Gastroesophageal sphincter (tissue), 4 donors: Measurements from ENCODE around the gene HNRNPDL. TPM values are rescaled to one million over a fixed set of nuclear protein-coding genes. Genes with fewer than 3 reads are reported as not detected.

ENCODE experiments used
- ATAC-seq: fragments of 150-250 bp; one replicate; pipeline ENCODE4 v1.9.1; 2016; ENCODE audit warnings: mild to moderate bottlenecking, moderate library complexity
- H3K27ac ChIP-seq, 4 donors: fragments of 200-600 bp; sonication (generic) in 3 of 4; 1 replicate in 3 of 4; 2 replicates in 1 of 4; pipeline ENCODE4 v1.5.1; 2016 to 2019
- H3K27me3 ChIP-seq: fragments of 200-600 bp; sonication (generic); one replicate; pipeline ENCODE4 v1.5.1; 2019
- H3K36me3 ChIP-seq, 2 donors: fragments of 200-600 bp; sonication (generic); one replicate each; pipeline ENCODE4 v1.5.1; 2019; ENCODE audit warnings: control low read depth in 1 of 2
- H3K4me1 ChIP-seq, 3 donors: fragments of 200-600 bp; sonication (generic); 1 replicate in 2 of 3; 2 replicates in 1 of 3; pipeline ENCODE4 v1.5.1; 2016 to 2019; ENCODE audit warnings: control low read depth in 2 of 3
- H3K4me3 ChIP-seq, 2 donors: fragments of 200-600 bp; sonication (generic); one replicate each; pipeline ENCODE4 v1.5.1; 2019; ENCODE audit warnings: mild to moderate bottlenecking in 1 of 2, moderate library complexity in 1 of 2
- H3K9me3 ChIP-seq, 3 donors: fragments of 200-600 bp; sonication (generic); one replicate each; pipeline ENCODE4 v1.5.1; 2017 to 2019; ENCODE audit warnings: control low read depth in 2 of 3
- EP300 ChIP-seq: sonication (generic); formaldehyde crosslinking; IDR thresholded peaks from one replicate; pipeline ENCODE4 v1.6.1; 2017; ENCODE audit warnings: antibody characterized with exemption, mild to moderate bottlenecking
- POLR2A ChIP-seq, 2 donors: fragments of 450-650 bp; IDR thresholded peaks; one replicate each; pipeline ENCODE4 v1.6.1; 2017; ENCODE audit warnings: antibody characterized with exemption in 2 of 2, mild to moderate bottlenecking in 2 of 2, moderate library complexity in 1 of 2
- POLR2AphosphoS5 ChIP-seq: sonication (generic); formaldehyde crosslinking; IDR thresholded peaks from one replicate; pipeline ENCODE4 v1.6.1; 2017; ENCODE audit warnings: antibody characterized with exemption
- WGBS, 2 donors: methylation state at CpG; one replicate each; pipeline ENCODE4 v1.1.5; 2018; ENCODE audit warnings: low coverage in 1 of 2; 5-methylcytosine and 5-hydroxymethylcytosine counted together
- total RNA-seq, 4 donors: library from RNA; depleted of rRNA; stranded (reverse); fragments of >200 nt; gene quantifications; one replicate each; pipeline ENCODE4 v1.1.0, GENCODE V29; 2016
- TF ChIP-seq, protein P1 (sequence below), 4 experiments: fragments of 200-600 bp in 2 of 4; fragments of 450-650 bp in 2 of 4; sonication (generic) in 1 of 4; IDR thresholded peaks; one replicate each; pipeline ENCODE4 v1.5.1; 2017 to 2019; ENCODE audit warnings: antibody characterized with exemption in 4 of 4, mild to moderate bottlenecking in 2 of 4, moderate library complexity in 2 of 4

The HNRNPDL gene
- total RNA-seq, 4 donors from 2014 or later, result 140 to 226 (median 195) TPM

DNA sequence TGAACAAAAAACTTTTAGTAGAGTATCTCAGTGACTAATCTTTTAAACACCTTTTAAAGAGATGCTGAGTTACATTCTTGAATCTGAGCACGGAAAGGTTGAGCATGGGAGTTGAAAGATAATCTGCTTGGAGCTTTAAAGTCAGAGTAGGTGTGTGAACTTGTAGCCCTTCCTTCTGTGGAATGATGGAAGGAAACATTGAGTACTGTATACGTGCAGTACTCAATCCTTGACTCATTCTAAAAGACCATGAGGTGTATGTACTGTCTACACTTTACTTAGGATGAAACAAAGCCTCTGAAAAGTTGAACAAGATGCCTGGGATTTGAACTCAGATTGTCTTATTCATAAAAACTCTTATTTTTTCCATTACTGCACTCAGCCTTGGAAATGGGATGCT lies 3.5 kb upstream of the HNRNPDL start:
- ATAC-seq, result no peak
- Histone ChIP-seq H3K9me3 (no peaks in the 10 kb centered on the region), H3K27me3 (no peaks in the 10 kb centered on the region), H3K36me3 (peaks cover 0 to 7% of the 10 kb centered on the region in 2 donors), H3K4me1 (peaks cover 0 to 19% (median 2%) of the 10 kb centered on the region in 3 donors), H3K27ac (no peak overlapping the region), H3K4me3 (no peak overlapping the region)
- 61 to 74% methylated on average over 2 of the region's 2 CpGs for WGBS, 2 donors
- TF ChIP-seq POLR2A (IDR thresholded peaks at IDR 0.05) (no peak), POLR2AphosphoS5 (no peak), EP300 (no peak)
- TF ChIP-seq, protein P1, sequence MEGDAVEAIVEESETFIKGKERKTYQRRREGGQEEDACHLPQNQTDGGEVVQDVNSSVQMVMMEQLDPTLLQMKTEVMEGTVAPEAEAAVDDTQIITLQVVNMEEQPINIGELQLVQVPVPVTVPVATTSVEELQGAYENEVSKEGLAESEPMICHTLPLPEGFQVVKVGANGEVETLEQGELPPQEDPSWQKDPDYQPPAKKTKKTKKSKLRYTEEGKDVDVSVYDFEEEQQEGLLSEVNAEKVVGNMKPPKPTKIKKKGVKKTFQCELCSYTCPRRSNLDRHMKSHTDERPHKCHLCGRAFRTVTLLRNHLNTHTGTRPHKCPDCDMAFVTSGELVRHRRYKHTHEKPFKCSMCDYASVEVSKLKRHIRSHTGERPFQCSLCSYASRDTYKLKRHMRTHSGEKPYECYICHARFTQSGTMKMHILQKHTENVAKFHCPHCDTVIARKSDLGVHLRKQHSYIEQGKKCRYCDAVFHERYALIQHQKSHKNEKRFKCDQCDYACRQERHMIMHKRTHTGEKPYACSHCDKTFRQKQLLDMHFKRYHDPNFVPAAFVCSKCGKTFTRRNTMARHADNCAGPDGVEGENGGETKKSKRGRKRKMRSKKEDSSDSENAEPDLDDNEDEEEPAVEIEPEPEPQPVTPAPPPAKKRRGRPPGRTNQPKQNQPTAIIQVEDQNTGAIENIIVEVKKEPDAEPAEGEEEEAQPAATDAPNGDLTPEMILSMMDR (IDR thresholded peaks at IDR 0.05), result no peak

- H3K27me3 ChIP-seq, result no peaks in the 10 kb centered on the region
- no peaks in the 10 kb centered on the region for H3K9me3 ChIP-seq
- no peak for ATAC-seq
- H3K27ac ChIP-seq, result no peak overlapping the region
- H3K4me3 ChIP-seq, result no peak overlapping the region
- no peak for TF ChIP-seq EP300
- TF ChIP-seq, protein P1 (IDR thresholded peaks at IDR 0.05), result no peak
- TF ChIP-seq POLR2AphosphoS5, result no peak
- TF ChIP-seq POLR2A (IDR thresholded peaks at IDR 0.05), result no peak
- H3K4me1 ChIP-seq, result peaks cover under 1 to 26% (median 2%) of the 10 kb centered on the region in 3 donors
- peaks cover 0 to 7% of the 10 kb centered on the region in 2 donors for H3K36me3 ChIP-seq
- WGBS, 2 donors, result 87 to 89% methylated on average over 9 to 14 of the region's 18 CpGs
Measured at GRCh38 chr4:82432596-82432995, 2.3 kb upstream of the HNRNPDL start.

DNA sequence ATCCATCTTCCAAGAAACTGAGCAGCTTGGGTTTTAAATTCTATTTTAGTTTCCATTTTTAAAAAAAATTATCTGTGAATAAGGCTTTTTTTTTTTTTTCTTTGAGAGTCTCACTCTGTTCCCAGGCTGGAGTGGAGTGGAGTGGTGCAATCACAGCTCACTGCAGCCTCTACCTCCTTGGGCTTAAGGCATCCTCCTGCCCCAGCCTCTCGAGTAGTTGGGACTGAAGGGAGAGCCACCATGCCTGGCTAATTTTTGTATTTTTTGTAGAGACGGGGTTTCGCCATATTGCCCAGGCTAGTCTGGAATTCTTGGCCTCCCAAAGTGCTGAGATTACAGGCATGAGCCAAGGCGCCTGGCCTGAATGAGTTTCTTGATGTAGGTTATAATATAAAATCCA lies 1.6 kb upstream of the HNRNPDL start:
- no peak for ATAC-seq
- Histone ChIP-seq H3K27ac (no peak overlapping the region), H3K27me3 (no peaks in the 10 kb centered on the region), H3K4me3 (no peak overlapping the region), H3K9me3 (no peaks in the 10 kb centered on the region), H3K36me3 (peaks cover 0 to 11% of the 10 kb centered on the region in 2 donors), H3K4me1 (peaks cover 0 to 34% (median 8%) of the 10 kb centered on the region in 3 donors)
- WGBS, 2 donors, result 81 to 87% methylated on average over 4 of the region's 4 CpGs
- TF ChIP-seq, protein P1 (IDR thresholded peaks at IDR 0.05), result no peak
- TF ChIP-seq POLR2AphosphoS5, result no peak
- no peak for TF ChIP-seq EP300
- no peak for TF ChIP-seq POLR2A (IDR thresholded peaks at IDR 0.05)

GRCh38 chr4:82430964-82431745 lies 893 bp upstream of the HNRNPDL start:
- peaks cover 3 to 41% (median 15%) of the 10 kb centered on the region in 3 donors for H3K4me1 ChIP-seq
- H3K27me3 ChIP-seq, result no peaks in the 10 kb centered on the region
- WGBS, 2 donors, result 5 to 8% methylated on average over 11 to 13 of the region's 33 CpGs
- H3K4me3 ChIP-seq, result peak overlapping the region; percentile 55 to 85
- no peak for ATAC-seq
- TF ChIP-seq POLR2AphosphoS5, result no peak
- no peak for TF ChIP-seq POLR2A (IDR thresholded peaks at IDR 0.05)
- TF ChIP-seq EP300, result no peak
- TF ChIP-seq, protein P1 (IDR thresholded peaks at IDR 0.05), result no peak
- peak overlapping the region; percentile 10 to 99 (median 94) for H3K27ac ChIP-seq
- H3K36me3 ChIP-seq, result peaks cover 0 to 18% of the 10 kb centered on the region in 2 donors
- no peaks in the 10 kb centered on the region for H3K9me3 ChIP-seq
